ENCODE data around the gene HK3.

The HK3 gene

DNA sequence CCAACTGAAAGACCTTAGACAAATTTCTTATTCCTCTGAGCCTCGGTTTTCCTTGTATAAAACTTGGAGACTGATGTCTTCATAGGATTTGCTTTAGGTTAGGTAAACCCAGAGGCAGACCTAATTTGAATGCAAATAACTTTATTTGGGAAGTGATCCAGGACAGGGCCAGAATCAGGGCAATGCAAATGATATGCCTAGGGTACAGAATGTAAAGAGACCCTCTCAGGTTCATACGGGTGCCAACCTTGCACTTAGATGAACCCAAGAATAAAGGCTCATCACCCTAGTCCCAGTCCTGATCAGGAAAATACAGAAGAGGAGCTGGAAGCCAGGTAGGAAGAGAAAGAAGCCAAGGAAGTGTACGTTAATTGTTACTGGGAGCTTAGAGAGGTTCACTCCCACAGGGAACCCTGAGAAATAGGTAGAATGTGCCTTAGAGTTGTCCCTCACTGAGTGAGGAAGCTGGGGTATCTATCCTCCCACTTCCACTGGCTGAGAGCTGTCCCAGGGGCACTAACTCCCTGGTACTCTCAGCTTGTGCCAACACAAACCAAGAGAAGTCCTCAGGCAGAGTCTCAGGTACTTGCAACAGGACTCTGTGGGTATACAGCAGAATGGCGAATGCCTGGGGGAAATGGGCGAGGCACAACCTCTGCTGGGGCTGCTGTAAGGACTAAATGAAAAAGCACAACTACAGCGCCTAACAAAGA lies 3.1 kb upstream of the HK3 start:
- DNase-seq, result no peak

DNA sequence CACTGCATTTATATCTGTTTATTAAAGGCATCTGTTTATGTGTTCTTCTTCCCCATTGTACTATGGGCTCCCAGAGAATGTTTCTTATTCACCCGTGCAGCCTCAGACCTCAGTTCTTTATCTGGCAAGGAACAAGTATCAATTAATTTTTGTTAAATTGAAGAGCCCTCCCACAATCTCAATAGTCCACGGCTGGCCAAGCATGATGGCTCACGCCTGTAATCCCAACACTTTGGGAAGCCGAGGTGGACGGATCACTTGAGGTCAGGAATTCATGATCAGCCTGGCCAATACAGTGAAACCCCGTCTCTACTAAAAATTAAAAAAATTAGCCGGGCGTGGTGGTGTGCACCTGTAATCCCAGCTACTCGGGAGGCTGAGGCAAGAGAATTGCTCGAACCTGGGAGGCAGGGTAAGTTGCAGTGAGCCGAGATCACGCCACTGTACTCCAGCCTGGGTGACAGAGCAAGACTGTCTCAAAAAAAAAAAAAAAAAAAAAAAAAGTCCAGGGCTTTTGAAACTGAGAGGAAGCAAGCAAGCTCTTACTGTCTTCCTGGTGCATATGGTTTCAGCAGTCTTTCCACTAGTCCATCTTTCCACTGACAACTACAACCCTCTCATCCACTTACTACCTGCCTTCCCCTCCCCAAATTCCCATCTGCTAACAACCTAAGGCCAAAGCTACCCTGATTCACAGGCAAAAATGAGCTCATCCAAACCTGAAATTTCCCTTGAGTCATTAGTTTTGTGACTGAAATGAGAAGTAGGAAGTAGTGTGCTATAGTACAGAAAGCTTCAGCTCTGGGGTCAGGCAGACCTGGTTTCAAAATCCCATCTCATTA lies 2.3 kb upstream of the HK3 start:
- no peak for DNase-seq

DNA sequence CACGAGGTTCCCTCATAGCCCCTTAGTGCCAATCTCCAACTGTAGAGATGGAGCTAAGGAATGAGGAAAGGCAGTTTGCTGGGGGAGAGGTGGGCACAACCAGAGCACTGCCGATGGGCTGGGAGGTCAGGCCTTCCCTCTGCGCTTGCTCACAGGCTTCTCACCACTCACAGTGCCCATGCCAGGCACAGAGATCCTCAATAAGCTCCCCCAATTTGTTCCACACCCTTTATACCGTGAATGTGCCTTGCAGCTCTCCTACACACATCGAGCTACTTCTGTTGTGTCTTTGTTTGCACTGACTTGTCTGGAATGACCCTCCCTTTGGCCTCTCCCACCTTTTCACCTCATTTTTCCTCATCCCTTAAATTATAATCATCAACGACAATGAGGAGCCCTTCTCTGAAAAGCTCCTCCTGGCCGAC lies 1.6 kb upstream of the HK3 start:
- no peak for DNase-seq

DNA sequence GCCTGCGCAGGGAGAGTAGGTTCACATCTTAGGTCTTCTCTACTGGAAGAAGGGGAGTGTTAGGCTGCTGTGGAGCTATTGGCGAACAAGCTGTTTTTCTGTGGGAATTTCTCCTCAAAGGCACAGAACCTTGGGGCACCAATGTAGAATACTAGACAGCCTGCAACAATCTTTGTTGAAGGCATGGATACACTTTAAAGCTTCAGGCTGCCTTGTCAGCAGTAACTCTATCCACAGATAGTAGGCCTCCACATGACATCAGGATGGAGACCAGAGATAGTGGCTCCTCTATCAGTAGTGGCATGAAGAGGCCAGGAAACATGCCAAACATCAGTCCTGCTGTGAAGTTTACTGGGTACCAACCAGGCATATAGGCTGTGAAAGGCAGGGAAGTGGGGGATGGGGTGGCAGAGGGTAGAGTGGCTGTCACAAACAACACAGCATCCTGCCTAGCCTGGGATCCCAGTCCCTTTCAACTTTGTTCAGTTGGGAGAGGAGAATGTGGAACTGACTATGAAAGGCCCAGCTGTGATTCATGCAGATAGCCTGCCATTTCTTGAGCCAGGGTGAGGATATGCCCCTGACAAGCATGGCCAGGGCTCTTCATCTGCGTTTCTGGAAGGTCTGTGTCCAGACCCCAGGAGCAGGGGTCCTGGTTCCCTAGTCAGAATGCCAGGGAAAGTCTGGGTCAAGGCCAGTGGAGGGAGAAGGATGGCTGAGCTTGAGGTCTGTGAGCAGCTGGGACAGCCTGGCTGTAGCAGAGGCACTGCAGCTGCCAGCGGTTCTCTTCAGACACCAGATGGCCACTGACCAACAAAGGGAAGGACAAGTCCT lies 1.0 kb upstream of the HK3 start:
- no peak for DNase-seq

DNA sequence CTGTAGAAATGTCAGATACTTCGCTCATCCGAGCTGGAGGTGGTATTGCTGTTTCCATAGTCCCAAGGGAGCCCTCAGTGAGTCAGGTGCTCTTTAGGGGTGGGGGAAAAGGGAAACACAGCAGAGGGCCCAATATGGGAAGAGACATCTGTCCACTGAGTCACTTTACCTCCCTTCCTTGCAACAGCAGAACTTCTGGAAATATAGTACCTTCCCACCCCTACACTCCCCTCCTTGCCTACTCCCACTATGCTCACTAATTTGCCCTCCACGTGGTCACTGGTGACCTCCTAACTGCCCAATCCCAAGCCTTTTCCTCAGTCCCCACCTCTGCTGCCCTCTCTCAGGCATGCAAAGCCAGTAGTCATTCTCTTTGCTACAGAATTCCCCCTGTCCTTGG lies 1.9 kb downstream of the HK3 start:
- DNase-seq, result no peak

DNA sequence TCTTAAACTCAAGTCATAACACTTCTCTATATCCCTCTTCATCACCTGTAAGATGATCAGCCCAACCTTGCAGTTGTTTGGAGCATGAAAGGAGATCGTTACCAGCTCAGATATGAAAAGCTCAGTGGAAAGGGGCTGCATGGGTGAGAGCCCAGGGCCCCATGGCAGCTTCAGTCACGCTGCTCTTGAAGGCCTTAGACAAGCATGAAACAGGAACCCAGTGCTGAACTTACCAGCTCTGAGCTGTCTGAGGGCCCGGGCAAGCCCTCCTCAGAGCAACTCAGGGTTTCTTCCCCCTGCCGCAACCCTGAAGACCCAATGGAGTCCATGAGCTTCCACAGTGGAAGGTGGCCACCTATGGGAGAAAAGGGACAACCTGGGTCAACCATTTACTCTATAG lies 3.3 kb downstream of the HK3 start:
- no peak for DNase-seq

DNA sequence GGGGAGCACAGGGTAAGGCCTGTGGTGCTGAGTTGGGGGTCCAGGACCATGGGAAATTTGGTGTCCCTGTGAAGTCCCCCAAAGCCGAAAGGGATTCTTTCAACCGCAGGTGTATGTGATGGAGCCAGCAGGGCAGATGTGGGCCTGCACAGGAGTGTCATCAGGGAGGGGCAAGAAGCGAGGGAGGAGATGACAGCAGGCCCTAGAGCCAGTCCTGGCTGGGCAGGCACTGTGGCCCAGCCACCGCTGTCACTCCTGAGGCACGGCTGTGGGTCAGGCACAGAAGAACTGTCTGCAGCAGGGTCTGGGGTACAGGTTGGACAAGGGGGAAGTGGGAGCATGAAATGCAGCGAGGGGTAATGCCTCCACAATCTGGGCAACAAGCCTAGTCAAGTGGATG lies 4.8 kb downstream of the HK3 start:
- DNase-seq, result no peak

DNA sequence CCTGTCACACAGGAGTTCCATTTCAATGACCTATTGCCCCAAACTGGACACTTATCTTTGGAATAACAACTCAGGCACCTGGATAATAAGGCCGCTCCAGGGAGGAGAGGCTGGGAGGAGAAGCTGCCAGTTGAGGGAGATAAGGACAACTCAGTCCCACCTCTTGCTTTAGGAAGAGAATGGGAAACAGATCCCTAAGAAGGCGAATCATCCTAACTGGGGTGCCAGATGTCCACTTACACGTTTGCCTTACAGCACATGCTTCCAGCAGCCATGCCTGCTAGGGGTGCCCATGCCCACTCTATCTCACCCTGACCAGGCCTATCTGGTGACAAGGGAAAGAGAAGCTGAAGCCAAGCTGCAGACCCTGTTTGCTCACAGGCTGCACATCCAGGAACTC lies 6.5 kb downstream of the HK3 start:
- DNase-seq, result no peak

DNA sequence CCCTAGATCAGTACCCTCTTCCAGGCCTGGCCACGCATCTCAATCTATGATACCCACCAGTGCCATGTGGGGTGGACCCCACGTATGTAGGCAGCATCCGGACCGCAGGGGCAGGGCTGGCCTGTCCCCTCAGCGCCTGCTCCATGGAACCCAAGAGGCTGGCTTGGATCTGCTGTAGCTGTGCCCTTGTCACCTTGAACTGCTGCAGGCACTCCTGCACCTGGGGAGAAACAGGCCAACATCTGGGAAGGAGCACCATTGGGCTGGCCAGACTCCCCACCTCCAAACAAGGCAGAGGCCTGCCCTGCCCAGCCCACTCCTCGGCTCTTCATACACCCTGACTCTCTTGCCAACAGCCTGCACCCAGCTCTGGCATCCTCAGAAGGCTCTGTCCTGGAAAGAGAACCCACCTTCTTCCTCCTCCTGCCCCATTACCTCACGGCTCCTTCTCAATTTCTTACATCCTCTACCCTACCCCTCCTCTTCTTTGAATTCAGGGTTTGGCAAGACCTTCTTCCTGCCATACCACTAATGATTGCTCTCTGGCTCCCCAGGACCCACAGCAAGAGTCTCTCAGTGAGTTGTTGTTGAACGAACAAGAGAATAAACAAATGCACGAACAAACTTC lies 7.7 kb downstream of the HK3 start:
- no peak for DNase-seq

DNA sequence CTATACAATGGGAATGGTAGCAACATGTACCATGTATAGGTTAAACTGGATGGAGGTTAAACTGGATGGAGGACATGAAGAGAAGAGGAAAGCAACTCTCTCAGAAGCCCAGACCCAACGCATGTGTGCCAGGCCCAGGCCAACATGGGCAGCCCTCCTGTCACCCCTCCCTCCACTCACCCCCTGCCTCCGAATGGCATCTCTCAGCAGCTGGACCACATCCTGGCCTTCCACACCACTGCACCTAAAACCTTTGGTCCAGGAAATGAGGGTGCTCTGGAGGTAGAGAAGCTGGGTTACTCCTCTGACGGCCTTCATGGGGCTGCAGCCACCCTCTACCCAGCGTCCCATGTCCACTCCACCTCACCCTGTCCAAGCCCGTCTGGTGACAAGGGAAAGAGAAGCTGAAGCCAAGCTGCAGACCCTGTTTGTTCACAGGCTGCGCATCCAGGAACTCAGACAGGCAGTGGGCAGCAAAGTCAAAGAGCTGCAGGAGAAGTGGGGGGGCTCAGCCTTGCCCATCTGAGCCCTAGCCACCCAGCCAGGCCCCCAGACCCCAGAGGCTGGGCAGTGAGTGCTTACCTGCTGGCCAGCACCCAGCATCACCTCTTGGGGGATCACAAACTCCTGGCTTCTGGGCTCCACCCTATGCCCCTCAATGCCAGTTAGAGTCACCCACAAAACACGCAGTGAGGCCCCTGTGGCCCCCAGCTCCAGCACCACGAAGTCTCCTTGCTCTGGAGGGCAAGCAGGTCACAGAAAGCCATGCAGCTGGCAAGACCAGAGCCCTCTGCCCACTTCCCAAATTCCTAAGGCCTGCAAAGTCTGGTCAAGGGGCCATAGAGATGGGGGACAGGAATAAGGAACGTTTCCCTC lies 8.5 kb downstream of the HK3 start:
- no peak for DNase-seq

DNA sequence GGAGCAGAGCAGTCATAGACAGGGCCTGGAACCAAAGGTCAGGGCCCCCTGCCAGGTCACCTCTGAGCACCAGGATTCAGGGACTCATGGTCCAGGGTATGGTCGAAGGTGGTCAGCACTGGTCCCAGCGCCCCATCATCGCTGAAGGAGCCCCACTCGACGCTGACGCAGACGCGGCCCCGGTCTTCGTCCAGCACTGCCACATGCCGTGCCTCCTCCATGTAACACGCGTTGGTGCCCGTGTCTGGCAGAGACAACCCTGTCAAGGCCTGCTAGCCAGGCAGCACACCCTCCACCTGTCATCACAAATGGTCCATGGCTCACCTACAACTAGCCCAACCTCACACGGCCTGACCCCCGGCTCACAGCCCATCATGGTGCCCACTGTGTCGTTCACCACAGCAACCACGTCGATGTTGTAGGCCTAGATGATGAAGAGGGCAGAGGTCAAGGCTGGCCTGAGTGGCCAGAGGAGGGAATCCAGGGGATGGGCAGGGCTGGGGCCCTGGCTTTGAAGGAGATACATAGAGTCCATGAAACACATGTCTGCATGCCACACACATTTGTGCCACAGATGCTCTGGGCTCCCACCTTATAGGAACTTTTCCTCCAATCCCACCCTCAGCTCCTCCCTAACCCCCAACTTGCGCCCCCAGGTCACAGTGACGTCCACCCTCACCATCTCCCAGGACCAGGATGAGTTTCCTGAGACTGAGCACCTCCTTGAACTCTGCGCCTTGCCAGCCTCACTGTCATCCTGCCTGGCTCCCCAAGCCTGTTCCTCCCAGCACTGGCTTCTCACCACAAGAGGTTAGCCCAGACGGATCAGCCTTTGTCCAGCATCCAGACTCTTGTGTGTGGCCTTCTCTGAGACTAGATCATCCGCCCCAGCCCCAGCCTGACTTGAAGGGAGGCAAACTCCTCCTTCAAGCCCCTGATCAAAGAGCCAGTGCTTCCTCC lies 9.5 kb downstream of the HK3 start:
- no peak for DNase-seq

DNA sequence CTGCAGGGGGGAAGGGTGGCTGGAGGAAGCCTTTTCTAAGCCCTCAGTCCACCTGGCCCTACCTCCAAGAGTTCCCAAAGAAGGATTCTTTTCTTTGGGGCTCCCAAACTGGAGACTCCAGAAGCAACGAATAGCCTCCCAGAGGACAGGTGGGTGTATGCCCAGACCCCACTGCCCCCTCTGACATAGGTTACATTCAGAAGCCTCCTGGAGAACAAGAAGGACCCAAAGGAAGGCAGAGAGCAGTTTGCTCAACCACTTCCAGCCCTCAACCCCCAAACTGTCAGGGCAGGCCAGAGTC lies 10.3 kb downstream of the HK3 start:
- DNase-seq, result no peak

DNA sequence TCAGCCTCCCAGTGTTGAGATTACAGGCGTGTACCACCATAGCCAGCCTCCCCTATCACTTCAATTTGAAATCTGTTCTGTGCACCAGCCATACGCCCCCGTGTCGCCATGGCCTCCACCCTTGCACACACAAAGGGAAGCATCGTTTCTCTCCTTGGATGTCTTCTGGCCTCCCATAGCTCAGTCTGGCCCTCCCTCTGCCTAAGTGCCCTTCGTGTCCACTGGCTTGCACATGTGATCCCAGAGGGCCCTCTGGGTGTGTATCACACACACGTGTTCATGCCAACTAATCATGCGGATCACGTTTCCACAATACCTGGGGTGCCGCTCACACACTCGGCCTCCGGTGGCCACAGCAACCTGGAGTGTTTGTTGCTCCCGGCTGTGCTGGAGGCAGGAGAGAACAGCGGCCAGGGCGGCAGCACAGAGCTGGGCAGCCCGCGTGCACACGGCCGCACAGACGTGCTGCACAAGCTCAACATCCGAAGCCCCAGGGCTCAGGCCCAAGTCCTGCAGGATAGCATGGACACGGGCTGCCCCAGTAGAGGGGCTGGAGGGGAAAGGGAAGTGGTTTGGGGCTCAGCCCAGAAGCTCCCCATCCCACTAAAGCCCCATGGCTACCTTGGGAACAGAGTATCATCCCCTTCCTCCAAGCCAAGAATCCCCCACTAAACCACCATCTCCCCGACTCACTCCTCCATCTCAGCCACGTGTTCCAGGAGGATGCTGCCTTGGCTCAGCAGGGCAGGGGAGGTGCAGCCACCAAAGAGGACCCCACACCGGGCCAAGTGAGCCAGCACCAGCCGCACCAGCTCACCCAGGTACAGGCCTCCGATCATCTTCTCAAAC lies 10.9 kb downstream of the HK3 start:
- DNase-seq, result no peak

DNA sequence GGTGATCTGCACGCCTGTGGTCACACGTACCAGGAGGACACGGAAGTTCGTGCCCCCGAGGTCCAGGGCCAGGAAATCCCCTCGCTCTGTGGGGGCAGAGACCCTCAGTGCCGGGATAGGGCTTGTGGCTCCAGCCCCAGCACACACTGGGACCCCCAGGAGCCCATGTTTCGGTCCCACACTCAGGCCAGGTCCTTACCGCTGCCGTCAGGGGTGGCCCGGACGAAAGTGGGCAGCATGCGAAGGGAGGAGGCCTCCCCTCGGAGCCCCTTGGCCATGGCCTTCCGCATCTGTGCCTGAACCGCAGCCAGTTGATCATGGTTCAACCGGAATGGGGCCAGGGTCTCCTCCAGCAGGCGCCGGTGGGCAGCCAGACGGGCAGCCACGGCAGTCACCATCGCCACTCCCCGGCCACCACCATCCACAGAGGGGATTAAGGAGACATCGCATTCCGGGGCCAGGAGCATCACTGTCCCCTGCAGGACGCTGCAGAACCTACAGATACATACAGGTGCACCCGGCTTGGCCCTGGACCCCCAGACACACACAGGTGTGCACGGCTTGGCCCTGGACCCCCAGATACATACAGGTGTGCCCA lies 11.8 kb downstream of the HK3 start:
- no peak for DNase-seq

DNA sequence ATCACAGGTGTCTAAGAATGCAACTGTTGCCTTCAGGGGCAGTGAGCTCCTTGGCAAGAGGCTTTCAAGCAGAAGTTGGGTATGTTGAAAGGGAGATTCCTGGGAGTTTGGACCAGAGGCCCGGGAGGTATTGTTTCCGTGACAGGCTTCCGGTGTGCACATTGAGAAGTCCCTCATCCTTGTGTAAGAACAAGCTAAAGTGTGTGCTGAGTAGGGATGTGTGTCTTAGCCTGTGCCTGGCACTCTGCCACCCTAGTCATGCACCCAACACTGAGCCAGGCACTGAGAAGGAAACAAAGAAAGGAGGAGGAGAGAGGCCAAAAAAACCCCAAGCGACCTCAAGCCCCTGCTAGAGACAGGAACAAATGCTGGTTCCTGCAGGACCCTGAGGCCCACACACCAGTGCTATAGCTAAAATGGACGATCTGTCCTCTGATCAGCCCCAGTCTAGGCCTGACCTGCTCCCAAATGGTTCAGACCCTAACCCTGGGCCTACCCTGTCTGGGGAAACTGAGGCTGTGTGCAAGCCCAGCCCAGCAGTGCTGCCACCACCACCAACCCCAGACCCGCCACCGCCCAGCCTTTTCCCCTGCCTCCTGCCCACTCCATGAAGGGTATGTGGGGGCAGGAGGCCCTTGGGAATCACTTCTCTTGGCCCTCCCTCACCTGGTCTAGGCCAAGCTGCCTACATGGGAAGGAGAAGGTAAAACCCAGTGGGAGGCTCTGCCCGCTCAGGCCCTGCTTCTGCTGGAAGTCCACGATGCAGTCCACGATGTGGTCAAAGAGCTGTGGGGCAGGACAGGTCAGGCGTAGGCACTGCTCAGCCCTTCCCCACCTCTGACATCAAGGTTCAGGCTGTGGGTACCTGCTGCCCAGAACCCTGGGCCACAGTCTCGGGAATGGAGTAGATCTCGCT lies 12.6 kb downstream of the HK3 start:
- DNase-seq, result no peak

DNA sequence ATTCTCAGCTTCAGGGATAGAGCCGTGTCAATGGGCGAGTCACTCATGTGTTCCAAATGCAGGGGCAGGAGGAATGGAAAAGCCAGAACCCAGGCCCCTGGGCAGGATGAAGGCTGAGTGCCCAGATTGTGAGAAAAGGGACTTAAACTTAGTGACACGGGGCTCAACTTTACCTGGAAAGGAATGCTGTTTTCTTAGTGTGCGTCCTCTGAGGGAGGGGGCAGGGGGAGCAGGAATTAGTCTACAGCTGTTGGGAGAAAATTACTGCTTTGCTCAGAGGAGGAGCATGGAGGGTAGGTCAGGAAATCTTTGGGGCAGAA lies 14.6 kb downstream of the HK3 start:
- DNase-seq, result no peak

DNA sequence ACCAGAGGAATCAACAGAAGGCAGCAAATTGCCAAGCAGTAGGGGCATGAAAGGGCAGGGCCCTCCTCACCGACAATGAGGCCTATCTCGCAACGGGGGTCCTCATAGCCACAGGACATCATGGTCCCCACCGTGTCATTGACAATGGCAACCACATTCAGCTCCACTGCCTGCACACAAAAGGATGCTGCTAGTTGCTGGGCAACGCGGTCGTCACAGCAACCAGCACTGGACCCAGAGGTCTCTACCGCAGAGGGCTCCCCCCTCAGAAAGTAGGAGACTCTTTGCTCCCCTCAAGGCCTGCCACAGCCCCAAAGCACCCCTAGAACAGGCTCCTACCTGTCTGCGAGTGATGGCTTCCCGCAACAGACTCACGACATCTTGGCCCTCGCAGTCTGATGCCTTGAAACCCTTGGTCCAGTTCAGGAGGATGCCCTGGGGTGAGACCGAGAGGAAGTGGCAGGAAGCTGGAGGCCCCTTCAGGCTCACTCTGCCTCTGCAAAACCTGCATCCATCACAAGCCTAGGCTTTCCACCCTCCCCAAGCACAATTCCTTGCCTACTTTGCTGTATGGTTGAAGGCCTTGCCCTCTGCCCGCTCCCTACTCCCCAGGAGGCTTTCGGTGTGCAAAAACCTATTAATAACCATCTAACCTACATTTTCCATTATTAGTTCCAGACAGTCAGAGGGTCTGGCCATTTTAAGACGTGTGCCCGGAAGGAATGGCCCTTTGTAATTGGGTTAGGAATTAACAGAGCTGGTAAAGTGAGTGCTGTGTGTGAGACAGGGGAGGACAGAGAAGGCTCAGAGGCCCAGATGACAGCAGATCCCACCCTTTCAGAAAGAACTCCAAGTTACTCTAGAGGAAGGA lies 15.2 kb downstream of the HK3 start:
- DNase-seq, result no peak

DNA sequence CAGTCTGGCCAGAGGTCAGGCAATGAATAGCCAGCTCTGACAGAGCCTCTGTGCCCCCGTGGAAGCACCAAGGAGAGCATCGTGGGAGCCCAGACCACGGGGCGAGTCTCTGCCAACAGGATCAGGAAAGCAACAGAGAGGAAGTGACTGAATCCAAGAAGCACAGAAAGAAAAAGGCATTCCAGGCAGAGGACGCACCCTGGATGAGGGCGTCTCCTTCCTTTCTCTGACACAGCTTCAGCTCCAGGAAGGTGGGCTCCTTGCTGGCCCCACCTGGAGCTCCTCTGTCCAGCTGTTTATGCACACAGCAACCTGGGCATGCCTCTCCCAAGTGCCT lies 16.6 kb downstream of the HK3 start:
- no peak for DNase-seq

All from NCI-H2081 treated with DMSO at 0.1 percent for 48 hours (cell line).